Cardiac septum (tissue), 1 donor: ENCODE results near the gene RPRD1B. TPM values are rescaled to one million over a fixed set of nuclear protein-coding genes. Genes with fewer than 3 reads are reported as not detected.
"Not testable (repeated sequence)": the region's sequence is repeated elsewhere in the genome, so short reads cannot be mapped to it uniquely, and the experiment has no call there.

Experiments
- DNase-seq: peaks from one replicate; pipeline ENCODE4 v3.0.0-alpha.2; 2020; ENCODE audit warnings: low spot score
- intact Hi-C: fragments of 100-400 bp; cut with DNase I; formaldehyde crosslinking; loops from one replicate; pipeline ENCODE4 v1.14.0; 2022
- total RNA-seq: library from RNA; stranded (reverse); fragmentation: NEBNext Ultra II Directional; extraction: Animal tissue kit (Norgen Biotek cat#: 25700); gene quantifications from one replicate; pipeline ENCODE4 v1.2.1, GENCODE V29; 2021
- donor health status: DM: no; HTN: no; CAD: no.

The RPRD1B gene
- total RNA-seq, 1 donor from 2014 or later: 62.2 TPM

DNA sequence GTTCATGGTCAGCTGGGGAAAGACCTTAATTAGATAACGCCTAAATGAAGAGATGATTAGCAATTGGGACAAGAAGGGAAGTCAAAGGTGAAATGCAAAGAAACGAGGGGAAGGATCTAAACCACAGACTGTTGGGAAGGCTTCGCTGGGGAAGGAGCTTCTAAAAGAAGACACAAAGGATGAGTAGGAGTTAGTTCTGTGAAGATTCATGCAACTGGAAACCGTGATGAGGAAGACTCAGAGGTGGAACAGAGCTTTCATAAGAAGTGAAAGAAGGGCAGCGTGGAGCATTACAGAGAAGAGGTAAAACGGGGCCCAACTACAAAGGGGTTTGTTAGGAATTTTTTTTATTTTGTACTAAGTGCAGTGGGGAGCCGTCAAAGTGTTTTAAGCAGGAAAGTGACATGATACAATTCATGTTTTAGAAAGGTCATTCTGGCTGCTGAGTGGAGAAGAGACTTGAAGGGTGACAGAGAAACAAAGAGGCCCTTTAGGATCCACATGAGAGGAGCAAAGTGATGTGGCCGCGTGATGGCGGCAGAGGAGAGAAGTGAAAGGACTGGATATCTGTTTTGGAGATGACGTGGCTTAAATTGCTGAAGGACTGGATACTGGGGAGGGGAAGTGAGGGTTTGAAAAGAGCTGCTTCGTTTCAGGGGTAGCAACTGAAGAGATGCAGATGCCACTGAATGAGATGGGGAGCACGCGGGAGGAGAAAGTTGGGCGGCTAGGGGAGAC, 33.9 kb upstream of the RPRD1B start:
- DNase-seq: no peak
- intact Hi-C loops: loop anchor here (10.0 kb wide), 2 partner anchors 245 to 345 kb away; no protein-coding TSS in a partner anchor

DNA sequence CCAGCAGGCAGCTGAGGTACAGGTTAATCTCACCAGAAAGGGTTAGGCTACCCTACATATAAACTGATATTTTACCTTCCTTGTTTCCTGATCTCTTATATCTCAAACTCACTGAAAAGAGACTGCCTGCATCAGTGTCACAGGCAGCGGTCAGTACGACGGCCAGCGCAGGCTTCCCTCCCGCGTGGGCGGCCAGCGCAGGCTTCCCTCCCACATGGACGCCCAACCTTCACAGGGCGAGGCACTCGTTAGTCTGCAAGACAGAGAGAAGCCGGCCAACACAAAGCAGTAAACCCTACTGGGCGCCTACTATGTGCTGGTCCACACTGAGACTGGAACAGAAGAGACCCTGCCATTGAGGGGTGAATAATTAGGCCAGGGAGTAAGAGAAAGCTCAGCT, 33.3 kb upstream of the RPRD1B start:
- DNase-seq: no peak
- intact Hi-C loops: no loop called here

DNA sequence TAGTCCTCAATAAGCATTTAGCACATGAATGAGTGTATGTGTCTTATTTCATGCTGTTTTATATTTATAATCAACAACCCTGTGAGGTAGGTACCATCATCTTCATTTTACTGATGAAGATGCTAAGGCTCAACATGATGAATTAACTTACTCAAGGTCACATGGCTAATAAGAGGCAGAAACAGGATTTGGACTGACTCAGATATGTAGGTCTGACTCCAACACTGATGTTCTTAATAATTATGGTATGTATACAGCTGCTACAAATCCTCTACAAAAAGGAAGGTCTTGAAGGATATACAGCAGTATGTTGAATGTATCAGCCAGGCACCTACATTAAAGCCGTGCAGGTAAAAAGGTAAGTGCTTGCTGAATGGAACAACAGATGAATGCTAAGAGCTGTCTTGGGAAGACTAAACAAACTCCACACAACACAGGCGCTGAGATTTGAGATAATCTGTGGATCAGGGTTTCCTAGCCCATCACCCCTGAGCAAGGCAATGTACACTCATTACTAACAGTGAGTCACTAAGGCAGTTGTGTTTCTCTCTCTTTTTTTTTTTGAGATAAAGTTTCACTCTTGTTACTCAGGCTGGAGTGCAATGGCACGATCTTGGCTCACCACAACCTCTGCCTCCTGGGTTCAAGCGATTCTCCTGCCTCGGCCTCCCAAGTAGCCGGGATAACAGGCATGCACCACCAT, 32.2 kb upstream of the RPRD1B start:
- intact Hi-C loops: no loop called here

DNA sequence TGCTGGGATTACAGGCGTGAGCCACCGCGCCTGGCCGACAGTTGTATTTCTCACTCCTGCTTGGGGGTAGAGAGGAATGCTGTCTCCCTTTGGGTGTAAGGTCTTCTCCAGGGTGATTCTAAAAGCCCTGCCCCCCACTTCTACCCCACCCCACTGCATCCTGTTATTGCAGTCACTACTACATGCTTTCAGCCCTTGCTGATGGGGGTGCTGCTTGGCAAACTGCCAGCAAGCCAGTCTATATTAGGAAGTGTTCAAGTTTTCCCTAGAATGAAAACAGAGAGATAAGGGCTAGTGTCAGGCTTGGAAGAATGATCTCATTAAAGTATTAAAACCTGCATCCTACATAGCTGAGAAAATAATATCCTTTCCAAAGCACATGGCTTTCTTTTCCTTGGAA, 31.6 kb upstream of the RPRD1B start:
- intact Hi-C loops: no loop called here
- no peak for DNase-seq

More for the DNA sequence above, 32.2 kb upstream of the RPRD1B start:
- DNase-seq: no peak

DNA sequence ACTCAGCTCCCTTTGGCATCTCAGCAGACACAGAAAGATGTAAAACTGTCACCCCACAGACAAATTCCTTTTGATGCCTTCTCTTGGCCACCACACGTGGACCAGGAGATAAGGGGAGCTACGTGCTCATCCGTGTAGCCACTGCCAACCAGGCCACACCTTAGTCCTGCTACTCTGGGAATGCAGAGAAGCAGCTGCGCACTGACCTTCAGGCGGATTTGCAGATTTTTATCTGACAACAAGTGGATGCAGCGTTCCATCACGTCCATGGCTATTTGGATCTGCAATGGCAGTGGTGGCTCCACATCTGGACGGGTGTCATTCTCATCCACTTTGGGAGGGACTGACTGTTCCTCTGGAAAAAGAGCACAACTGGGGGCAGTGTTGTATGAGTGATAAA, 31.1 kb upstream of the RPRD1B start:
- intact Hi-C loops: no loop called here
- DNase-seq: no peak

DNA sequence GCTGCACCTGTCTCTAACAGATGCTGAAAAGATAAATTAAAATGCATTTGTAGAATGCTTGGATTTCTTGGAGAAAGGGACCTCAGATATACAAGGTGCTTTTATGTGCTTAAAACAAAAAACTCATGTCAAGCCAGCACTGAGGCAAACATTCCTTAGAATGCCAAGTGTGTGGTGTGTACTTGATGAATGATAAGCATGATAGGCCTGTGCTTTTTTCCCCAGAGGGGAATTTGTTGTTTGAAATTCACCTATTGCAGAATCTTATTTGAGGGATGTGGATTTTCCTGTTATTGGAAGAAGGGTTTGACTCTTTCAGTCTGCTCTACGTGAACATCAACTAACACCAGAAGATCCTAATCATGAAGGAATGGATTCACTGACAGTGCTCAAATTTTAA, 29.1 kb upstream of the RPRD1B start:
- DNase-seq: no peak
- intact Hi-C loops: no loop called here

DNA sequence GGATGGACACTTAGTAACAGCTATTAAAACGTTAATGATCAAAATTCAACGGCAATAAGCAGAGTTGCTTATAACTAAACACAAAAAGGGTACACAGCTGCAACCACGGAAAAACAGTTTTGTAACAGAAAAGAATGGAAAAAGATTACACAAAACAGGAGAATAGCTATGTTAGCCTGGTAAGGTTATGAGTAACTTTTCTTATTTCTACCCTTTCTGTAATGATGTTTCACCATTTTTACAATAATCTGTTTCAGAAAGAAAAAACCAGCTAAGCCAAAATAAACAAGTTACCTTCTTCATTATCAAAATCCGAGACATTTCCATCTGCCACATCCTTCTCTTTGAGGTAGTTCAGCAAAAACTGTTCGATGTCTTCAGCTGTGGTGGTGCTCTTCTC, 27.6 kb upstream of the RPRD1B start:
- DNase-seq: no peak
- intact Hi-C loops: no loop called here

DNA sequence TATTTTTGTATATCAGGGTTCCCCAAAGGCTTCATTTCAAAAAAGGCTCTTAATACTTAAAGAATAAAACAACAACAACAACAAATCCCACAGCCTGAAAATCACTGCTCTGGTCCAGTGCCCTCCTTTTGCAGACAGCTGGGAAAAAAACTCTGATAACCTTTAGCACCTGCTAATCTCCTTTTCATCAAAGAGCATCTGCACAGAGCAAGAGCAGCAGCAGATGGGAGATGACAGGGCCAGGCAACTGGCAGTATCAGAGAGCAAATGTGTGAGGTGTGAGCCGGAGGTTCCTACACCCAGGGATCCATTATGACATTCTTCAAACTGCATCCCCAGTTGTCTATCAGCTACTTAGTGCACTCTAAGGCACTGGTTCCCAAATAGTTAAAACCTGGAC, 26.0 kb upstream of the RPRD1B start:
- intact Hi-C loops: no loop called here

DNA sequence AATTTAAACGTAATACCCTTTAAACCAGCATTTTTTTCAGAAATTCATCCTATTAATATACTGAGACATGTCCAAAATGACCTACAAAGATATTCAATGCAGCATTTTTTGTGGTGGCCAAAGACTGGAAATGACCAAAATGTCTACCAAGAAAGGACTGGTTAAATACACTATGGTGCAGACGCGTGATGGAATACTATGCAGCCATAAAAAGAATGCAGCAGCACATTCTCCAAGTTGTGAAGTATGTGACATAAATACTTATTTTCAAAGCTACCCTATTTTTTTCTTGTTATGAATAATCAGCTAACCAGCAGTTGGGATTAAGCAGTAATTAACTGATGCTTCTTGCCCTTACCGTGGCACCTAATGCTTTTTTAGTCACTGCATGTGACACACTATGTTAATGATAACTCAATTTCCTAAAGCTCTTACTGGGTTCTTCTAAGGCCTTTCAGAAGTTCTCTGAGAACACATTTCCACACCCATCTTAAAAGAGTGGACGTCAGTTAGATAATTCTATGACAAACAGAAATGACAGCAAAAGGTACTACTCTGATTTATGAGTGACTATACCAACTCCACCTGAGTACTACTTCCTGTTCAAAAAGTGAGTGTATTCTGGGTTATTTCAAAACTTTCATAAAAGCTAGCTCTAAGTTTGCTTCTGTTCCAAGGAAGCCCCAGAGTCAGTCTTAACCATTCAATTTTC, 25.2 kb upstream of the RPRD1B start:
- intact Hi-C loops: no loop called here
- DNase-seq: no peak

More for the DNA sequence above, 26.0 kb upstream of the RPRD1B start:
- DNase-seq: no peak

DNA sequence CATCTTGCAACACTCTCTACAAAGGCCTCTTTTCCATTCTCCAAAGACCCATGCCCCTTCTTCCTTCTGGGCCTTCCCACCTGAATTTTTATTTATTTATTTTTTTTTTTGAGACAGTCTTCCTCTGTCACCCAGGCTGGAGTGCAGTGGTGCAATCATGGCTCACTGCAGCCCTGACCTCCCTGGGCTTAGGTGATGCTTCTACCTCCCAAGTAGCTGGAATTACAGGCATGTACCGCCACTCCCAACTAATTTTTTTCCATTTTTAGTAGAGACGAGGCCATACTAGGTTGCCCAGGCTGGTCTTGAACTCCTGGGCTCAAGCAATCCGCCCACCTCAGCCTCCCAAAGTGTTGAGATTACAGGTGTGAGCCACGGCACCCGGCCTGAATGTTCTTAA, 24.1 kb upstream of the RPRD1B start:
- DNase-seq, intact Hi-C loops: not testable (repeated sequence)

DNA sequence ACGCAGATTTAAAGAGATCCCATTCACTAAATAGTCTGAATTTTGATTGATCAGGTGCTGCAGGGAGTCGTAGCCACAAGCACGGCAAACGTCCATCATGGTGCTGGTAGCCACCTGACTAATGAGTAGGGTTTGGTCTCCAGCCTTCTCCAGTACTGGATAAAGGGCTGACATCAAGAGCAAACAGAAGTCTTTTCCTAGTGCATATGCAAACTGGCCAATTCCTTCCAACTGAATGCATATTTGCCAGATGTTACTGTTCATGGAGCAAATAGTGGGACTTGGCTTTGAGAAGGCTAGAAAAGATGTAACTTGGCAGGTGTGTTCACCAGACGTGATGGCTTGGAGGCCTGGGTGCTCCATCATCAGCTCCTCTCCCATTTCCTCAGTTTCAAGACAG, 21.9 kb upstream of the RPRD1B start:
- DNase-seq: no peak

DNA sequence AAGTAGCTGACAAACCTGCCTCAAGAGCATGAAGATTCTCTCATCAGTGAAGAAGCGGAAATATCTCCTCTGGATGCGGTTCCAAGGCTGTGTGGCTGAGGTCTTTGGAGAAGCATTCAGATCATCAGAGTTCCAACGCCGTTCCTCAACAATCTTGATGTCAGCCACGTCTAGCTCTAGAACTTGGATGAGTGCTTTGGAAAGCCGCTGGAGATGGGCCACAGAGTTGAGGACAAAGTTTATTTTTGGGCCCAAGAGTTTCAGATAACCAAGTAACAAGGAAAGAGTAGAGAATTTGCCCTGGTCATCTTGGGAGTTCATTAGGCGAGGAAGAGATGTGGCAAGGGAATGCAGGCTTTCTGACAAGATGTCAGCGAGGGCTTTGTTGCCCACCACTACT, 21.2 kb upstream of the RPRD1B start:
- intact Hi-C loops: no loop called here
- DNase-seq: no peak

More for the DNA sequence above, 21.9 kb upstream of the RPRD1B start:
- intact Hi-C loops: no loop called here

DNA sequence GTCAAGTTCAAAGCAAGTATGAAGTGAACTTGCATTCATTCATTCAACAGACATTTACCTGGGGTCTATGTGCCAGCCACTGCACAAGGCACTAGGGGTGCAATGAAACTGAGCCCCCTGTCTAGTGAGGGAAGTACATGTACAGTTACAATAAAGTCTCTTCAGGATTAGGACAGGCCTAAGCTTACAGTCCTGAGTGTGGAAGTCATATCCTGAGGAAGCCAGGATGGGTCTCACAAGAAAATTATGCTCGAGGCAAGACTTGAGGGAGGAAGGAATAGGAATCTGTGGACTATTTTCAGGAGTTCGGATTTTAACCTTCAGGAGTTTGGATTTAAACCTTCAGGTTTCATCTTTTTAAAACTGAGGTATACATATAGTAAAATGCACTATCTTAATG, 19.7 kb upstream of the RPRD1B start:
- intact Hi-C loops: no loop called here

DNA sequence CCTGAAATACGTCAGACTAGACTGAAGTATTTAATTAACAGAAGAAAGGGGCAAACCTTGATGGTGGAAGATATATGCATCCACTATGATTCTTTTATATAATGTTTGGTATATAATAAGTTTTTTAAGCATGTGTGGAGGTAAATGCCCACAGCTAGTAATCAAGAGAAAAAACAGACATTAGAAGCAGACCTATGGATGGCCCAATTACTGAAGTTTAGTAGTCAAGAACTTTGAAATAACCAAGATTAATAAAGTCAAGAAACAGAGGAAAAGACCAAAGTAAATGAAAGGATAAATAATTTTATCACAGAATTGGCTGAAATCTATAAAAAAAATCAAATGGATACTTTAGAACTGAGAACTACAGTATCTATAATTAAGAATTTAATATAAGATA, 15.6 kb upstream of the RPRD1B start:
- intact Hi-C loops: no loop called here
- DNase-seq: no peak

More for the DNA sequence above, 19.7 kb upstream of the RPRD1B start:
- DNase-seq: no peak

DNA sequence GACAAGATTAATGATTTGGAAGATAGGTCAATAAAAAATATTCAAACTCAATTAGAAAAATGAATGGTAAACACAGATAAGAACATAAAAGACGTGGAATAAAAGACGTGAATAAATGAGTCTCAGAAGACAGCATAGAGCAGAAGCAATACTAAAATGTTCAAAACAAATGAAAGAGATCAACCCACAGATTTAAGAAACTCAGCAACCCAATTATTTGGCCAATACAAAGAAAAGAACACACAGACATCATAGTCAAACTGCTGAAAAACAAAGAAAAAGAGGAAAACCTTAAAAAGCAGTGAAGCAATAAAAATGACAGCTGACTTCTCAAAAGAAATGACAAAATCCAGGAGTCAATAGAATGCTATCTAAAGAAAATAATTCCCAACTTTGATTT, 15.2 kb upstream of the RPRD1B start:
- intact Hi-C loops: no loop called here
- DNase-seq: no peak

DNA sequence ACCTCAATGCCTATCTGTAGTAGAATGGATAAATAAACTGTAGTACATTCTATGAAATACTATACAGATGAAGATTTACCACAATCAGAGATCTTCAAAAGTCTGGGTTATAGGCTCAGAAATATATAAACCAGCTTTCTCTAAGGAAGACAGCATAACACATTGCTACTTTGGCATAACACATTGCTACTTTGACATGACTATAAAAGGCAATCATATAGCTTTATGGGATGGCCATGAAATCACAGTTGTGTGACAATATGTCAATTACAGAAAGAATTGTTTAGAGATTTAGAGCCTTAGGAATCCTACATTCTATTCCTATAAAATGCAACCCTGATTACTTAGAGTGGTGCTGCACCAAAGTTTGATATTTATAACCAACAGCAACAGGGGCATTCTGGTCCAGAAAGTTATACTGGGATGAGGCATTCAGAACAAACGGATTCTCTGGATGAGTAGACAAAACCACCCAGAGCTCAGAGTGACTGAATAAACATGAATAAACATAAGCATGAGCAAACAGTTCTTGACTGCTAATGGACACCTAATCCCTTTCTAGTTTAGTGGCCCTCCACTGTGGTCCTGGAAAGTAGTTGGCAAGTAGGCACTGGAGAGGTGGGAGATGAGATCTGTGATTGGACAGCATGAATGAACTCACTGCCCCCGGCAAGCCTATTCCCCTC, 12.3 kb upstream of the RPRD1B start:
- DNase-seq: no peak
- intact Hi-C loops: no loop called here

DNA sequence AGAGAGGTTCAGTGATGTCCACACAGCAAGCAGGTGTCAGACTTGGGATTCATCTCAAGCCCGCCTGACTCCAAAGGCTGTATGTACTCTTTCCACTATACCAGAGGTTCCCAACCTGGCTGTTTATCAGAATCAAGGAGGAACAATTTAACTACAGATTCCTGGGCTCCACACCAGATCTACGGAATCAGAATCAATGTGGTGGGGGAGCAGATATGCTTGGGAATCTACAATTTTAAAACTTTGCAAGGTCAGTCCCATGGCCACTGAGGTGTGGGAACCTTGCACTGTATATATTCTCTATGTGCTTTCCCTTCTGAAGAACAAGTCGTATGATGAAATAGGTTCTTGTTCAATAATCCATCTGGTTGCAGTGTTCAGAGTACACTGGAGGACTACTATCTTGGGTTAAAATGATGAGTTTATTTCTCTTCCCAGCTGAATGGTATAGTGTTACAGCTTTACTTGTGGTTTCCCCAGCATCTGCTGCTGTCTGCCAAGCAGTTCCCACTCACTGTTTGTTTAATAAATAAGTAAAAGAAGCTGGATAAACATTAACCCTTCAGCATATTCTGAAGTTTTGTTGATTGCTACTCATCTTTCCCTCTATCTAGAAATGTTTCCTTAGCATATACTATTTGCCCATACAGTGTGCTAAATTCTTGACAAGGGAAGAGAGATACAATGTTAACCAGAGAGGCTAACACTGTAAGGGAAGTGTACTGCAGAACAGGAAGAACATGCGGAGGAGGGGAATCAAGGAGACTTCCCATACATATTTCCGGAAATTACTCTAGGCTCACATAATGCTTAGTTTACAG, 10.2 kb upstream of the RPRD1B start:
- no peak for DNase-seq
- intact Hi-C loops: no loop called here

DNA sequence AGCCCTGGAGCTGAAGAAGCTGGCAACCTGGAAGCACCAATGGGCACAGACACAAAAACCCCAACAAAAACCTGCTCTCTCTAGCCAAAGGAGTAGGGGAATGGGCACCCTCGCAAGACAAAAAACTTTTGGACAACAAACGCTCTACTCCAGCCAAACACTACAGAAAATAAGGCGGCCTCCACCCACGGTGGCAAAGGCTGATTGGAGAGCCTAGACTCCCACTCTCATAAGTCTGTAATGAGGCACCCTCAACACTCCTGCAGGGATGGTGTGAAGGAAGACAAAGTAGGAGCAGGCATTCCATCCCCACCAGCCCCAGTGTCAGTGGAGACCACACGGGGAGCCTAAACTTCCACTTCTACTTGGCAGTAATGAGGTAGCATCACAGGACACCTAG, 9.1 kb upstream of the RPRD1B start:
- intact Hi-C loops: no loop called here
- no peak for DNase-seq

DNA sequence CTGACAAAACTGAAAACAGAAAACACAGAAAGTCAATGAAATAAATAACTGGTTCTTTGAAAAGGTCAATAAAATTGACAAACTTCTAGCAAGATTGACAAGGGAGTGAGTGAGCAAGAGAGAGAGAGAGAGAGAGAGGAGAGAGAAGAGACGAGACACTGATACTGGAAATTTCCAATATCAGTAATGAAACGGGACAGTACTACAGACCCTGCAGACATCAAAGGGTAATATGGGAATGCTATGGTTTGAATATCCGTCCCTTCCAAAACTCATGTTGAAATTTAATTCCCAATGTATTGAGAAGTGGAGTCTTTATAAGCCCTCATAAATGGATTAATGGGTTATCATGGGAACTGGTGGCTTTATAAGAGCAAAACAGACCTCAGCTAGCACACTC, 4.1 kb upstream of the RPRD1B start:
- intact Hi-C loops: no loop called here
- DNase-seq: no peak
